Lower leg skin (tissue), 4 donors: ENCODE measurements around the gene SYS1. TPM values are rescaled to one million over a fixed set of nuclear protein-coding genes. Genes with fewer than 3 reads are reported as not detected.
A peak's percentile ranks its signal among the peaks of the same experiment; 100 is the strongest.

Source experiments
- DNase-seq, 2 donors: peaks; one replicate each; pipeline ENCODE4 v3.0.0-alpha.2; 2019; ENCODE audit warnings: low spot score in 2 of 2
- H3K4me3 ChIP-seq: fragments of 200-600 bp; sonication (generic); 2 replicates; pipeline ENCODE4 v1.5.1; 2017; ENCODE audit warnings: mild to moderate bottlenecking, low read depth; ENCODE audit not compliant: poor library complexity, severe bottlenecking
- CTCF ChIP-seq, 3 donors: fragments of 450-650 bp; IDR thresholded peaks; one replicate each; pipeline ENCODE4 v1.5.1; 2016; ENCODE audit warnings: antibody characterized with exemption in 3 of 3, mild to moderate bottlenecking in 3 of 3, moderate library complexity in 2 of 3
- POLR2A ChIP-seq, 2 donors: fragments of 450-650 bp; IDR thresholded peaks; one replicate each; pipeline ENCODE4 v1.6.1; 2016 to 2017; ENCODE audit warnings: antibody characterized with exemption in 2 of 2, mild to moderate bottlenecking in 1 of 2, moderate library complexity in 1 of 2
- WGBS, 2 donors: methylation state at CpG; one replicate each; pipeline ENCODE4 v1.1.5; 2018; 5-methylcytosine and 5-hydroxymethylcytosine counted together
- intact Hi-C: fragments of 100-400 bp; cut with DNase I; formaldehyde crosslinking; loops from one replicate; pipeline ENCODE4 v1.15.0; 2023; ENCODE audit warnings: low total_unique reads
- total RNA-seq, 4 donors: library from RNA; depleted of rRNA; stranded (reverse); fragments of >200 nt; gene quantifications; one replicate each; pipeline ENCODE4 v1.1.0, GENCODE V29; 2016

SYS1 gene
- total RNA-seq, 4 donors from 2014 or later, result 27.3 to 46.6 (median 36.0) TPM

- WGBS, 2 donors, result 24 to 46% methylated on average over 1 of the region's 1 CpG
- no peak overlapping the region for H3K4me3 ChIP-seq
- intact Hi-C loops, result no loop called here
- TF ChIP-seq CTCF (IDR thresholded peaks at IDR 0.05) (no peak), POLR2A (IDR thresholded peaks at IDR 0.05) (no peak)
- DNase-seq, result no peak
Measured at GRCh38 chr20:45340951-45341350, 22.0 kb upstream of the SYS1 start.

- no peak for DNase-seq
- H3K4me3 ChIP-seq, result no peak overlapping the region
- TF ChIP-seq POLR2A (IDR thresholded peaks at IDR 0.05), result no peak
- no peak for TF ChIP-seq CTCF (IDR thresholded peaks at IDR 0.05)
- intact Hi-C loops, result no loop called here
- 45 to 48% methylated on average over 3 of the region's 3 CpGs for WGBS, 2 donors
Measured at GRCh38 chr20:45341579-45341938, 21.4 kb upstream of the SYS1 start.

- WGBS, 2 donors, result 25 to 30% methylated on average over 16 of the region's 16 CpGs
- intact Hi-C loops, result no loop called here
- DNase-seq, result peak in 1 of 2 donors; percentile 48
Measured at GRCh38 chr20:45341939-45342854, 20.8 kb upstream of the SYS1 start.

GRCh38 chr20:45342855-45343531, 20.0 kb upstream of the SYS1 start:
- H3K4me3 ChIP-seq, result no peak overlapping the region
- DNase-seq, result no peak
- 41 to 59% methylated on average over 6 of the region's 6 CpGs for WGBS, 2 donors

More at GRCh38 chr20:45341939-45342854, 20.8 kb upstream of the SYS1 start:
- TF ChIP-seq CTCF (IDR thresholded peaks at IDR 0.05), result no peak
- TF ChIP-seq POLR2A (IDR thresholded peaks at IDR 0.05), result no peak
- no peak overlapping the region for H3K4me3 ChIP-seq

GRCh38 chr20:45343532-45344167, 19.3 kb upstream of the SYS1 start:
- intact Hi-C loops, result no loop called here
- no peak for TF ChIP-seq POLR2A (IDR thresholded peaks at IDR 0.05)
- TF ChIP-seq CTCF (IDR thresholded peaks at IDR 0.05), result peak in 1 of 3 donors; percentile 35
- DNase-seq, result no peak
- WGBS, 2 donors, result 39 to 56% methylated on average over 6 of the region's 6 CpGs
- no peak overlapping the region for H3K4me3 ChIP-seq

More at GRCh38 chr20:45342855-45343531, 20.0 kb upstream of the SYS1 start:
- TF ChIP-seq POLR2A (IDR thresholded peaks at IDR 0.05) (no peak), CTCF (IDR thresholded peaks at IDR 0.05) (no peak)
- intact Hi-C loops, result no loop called here
